HCT116 (cell line): ENCODE data around the gene PI4K2A. TPM values are rescaled to one million over a fixed set of nuclear protein-coding genes. Genes with fewer than 3 reads are reported as not detected.

Experiments
- ATAC-seq: fragments of 200-7000 bp; cut with Tn5 transposase; 2 replicates; pipeline ENCODE4 v1.9.1; 2020; ENCODE audit warnings: mild to moderate bottlenecking, moderate library complexity
- BruUV-seq: library from RNA; stranded (reverse); fragments of 400-500 nt; replicated peaks from 2 replicates; lab custom pipeline; 2021; lab: Mats Ljungman, UMichigan
- CTCF ChIA-PET: fragments of 300-600 bp; sonication (Branson Sonifier 250); formaldehyde crosslinking; loops from one replicate; lab custom pipeline; 2021; ENCODE audit warnings: antibody characterized with exemption; lab: Charles Lee
- POLR2A ChIA-PET: fragments of 300-600, 350-600 bp; sonication (Branson Sonifier 250); formaldehyde crosslinking; loops from one replicate; lab custom pipeline; 2021; ENCODE audit warnings: antibody characterized with exemption; lab: Charles Lee
- RAD21 ChIA-PET, 2 experiments: fragments of 300-600 bp; sonication (Branson Sonifier 250); formaldehyde crosslinking; loops; one replicate each; lab custom pipeline; 2023; ENCODE audit warnings: low total read pairs in 2 of 2; ENCODE audit not compliant: uncharacterized antibody in 2 of 2, unreplicated experiment in 2 of 2, low non-redundant PET in 1 of 2; lab: Charles Lee
- DNase-seq: peaks from one replicate; pipeline ENCODE4 v3.0.0-alpha.2; 2010; ENCODE audit warnings: low read depth, low spot score
- H2AFZ ChIP-seq: fragments of 200-600 bp; shearing (Covaris generic), sonication (generic); 2 replicates; pipeline ENCODE4 v1.6.1; 2017; ENCODE audit warnings: low read depth, mixed run types, mixed read lengths, antibody characterized with exemption, low read length; ENCODE audit not compliant: poor library complexity, severe bottlenecking
- H3K27ac ChIP-seq: 2 replicates; pipeline ENCODE4 v1.5.1; 2012; ENCODE audit warnings: low read depth, low read length
- H3K27me3 ChIP-seq: fragments of 200-600 bp; sonication (generic); 2 replicates; pipeline ENCODE4 v1.6.1; 2016; ENCODE audit warnings: mixed run types, low read length, mixed read lengths; ENCODE audit not compliant: insufficient read depth
- H3K36me3 ChIP-seq, 2 experiments: fragments of 200-500 bp in 1 of 2; fragments of 200-600 bp in 1 of 2; sonication (Bioruptor generic) in 1 of 2; sonication (generic) in 1 of 2; 2 replicates each; pipeline versions ENCODE4 v1.5.1 to v1.6.1; 2014 to 2016; ENCODE audit warnings: low read length in 2 of 2, inconsistent platforms in 1 of 2, mixed read lengths in 1 of 2, mixed run types in 1 of 2; ENCODE audit not compliant: insufficient read depth in 2 of 2, control insufficient read depth in 1 of 2
- H3K4me1 ChIP-seq, 2 experiments: fragments of 200-600 bp in 1 of 2; sonication (generic) in 1 of 2; 2 replicates each; pipeline versions ENCODE4 v1.5.1 to v1.6.1; 2012 to 2017; ENCODE audit warnings: low read length in 2 of 2, inconsistent platforms in 1 of 2, mild to moderate bottlenecking in 1 of 2, mixed read lengths in 1 of 2, mixed run types in 1 of 2, moderate library complexity in 1 of 2; ENCODE audit not compliant: insufficient read depth in 2 of 2, control insufficient read depth in 1 of 2
- H3K4me2 ChIP-seq: fragments of 200-600 bp; sonication (generic); 2 replicates; pipeline ENCODE4 v1.6.1; 2017; ENCODE audit warnings: mixed run types, low read length, mixed read lengths
- H3K4me3 ChIP-seq, 2 experiments: fragments of 200-600 bp in 1 of 2; sonication (generic) in 1 of 2; replicated peaks in 1 of 2; 2 replicates each; pipeline ENCODE4 v1.5.1; 2011 to 2016; ENCODE audit warnings: low read length in 2 of 2, control low read depth in 1 of 2, low read depth in 1 of 2, mild to moderate bottlenecking in 1 of 2, mixed read lengths in 1 of 2, mixed run types in 1 of 2
- H3K79me2 ChIP-seq: fragments of 200-600 bp; sonication (generic); 2 replicates; pipeline ENCODE4 v1.6.1; 2017; ENCODE audit warnings: mild to moderate bottlenecking, mixed run types, low read length, moderate library complexity, mixed read lengths; ENCODE audit not compliant: insufficient read depth
- H3K9ac ChIP-seq: fragments of 200-600 bp; sonication (generic); 2 replicates; pipeline ENCODE4 v1.6.1; 2016; ENCODE audit warnings: low read length, mixed read lengths
- H3K9me2 ChIP-seq: fragments of 200-600 bp; sonication (generic), shearing (Covaris generic); 2 replicates; pipeline ENCODE4 v1.6.1; 2017; ENCODE audit warnings: mixed run types, mild to moderate bottlenecking, moderate library complexity; ENCODE audit not compliant: insufficient read depth
- H3K9me3 ChIP-seq, 2 experiments: fragments of 200-500 bp in 1 of 2; fragments of 200-600 bp in 1 of 2; sonication (Bioruptor generic) in 1 of 2; sonication (generic) in 1 of 2; 2 replicates each; pipeline ENCODE4 v1.6.1; 2014 to 2017; ENCODE audit warnings: low read length in 2 of 2, mixed read lengths in 2 of 2, inconsistent platforms in 1 of 2, low read depth in 1 of 2, mild to moderate bottlenecking in 1 of 2, mixed run types in 1 of 2, moderate library complexity in 1 of 2; ENCODE audit not compliant: control insufficient read depth in 1 of 2, insufficient read depth in 1 of 2
- H4K20me1 ChIP-seq: fragments of 200-600 bp; sonication (generic), shearing (Covaris generic); 2 replicates; pipeline ENCODE4 v1.6.1; 2017; ENCODE audit warnings: mixed run types, mild to moderate bottlenecking, moderate library complexity; ENCODE audit not compliant: insufficient read depth
- CBX3 ChIP-seq: IDR thresholded peaks from 2 replicates; pipeline ENCODE4 v1.6.1; 2012; ENCODE audit warnings: low read depth
- CEBPB ChIP-seq: IDR thresholded peaks from 2 replicates; pipeline ENCODE4 v1.6.1; 2012; ENCODE audit warnings: low read depth
- EGR1 ChIP-seq: IDR thresholded peaks from 2 replicates; pipeline ENCODE4 v1.6.1; 2012; ENCODE audit warnings: low read depth
- EZH2 ChIP-seq: fragments of 200-600 bp; sonication (generic); IDR thresholded peaks from 2 replicates; pipeline ENCODE4 v1.6.1; 2017; ENCODE audit warnings: antibody characterized with exemption, mixed run types
- EZH2phosphoT487 ChIP-seq: fragments of 200-600 bp; IDR thresholded peaks from 2 replicates; pipeline ENCODE4 v1.6.1; 2018; ENCODE audit warnings: antibody characterized with exemption, borderline replicate concordance
- FOSL1 ChIP-seq: IDR thresholded peaks from 2 replicates; pipeline ENCODE4 v1.6.1; 2012; ENCODE audit warnings: low read depth
- JUND ChIP-seq: IDR thresholded peaks from 2 replicates; pipeline ENCODE4 v1.6.1; 2012
- POLR2A ChIP-seq: IDR thresholded peaks from 2 replicates; pipeline ENCODE4 v1.7.0; 2011; ENCODE audit warnings: borderline replicate concordance; ENCODE audit not compliant: insufficient read depth, insufficient read length; ENCODE audit errors: extremely low read depth
- RAD21 ChIP-seq: IDR thresholded peaks from 2 replicates; pipeline ENCODE4 v1.6.1; 2012; ENCODE audit warnings: low read depth, mild to moderate bottlenecking
- SIN3A ChIP-seq: IDR thresholded peaks from 2 replicates; pipeline ENCODE4 v1.6.1; 2012; ENCODE audit warnings: low read depth
- SP1 ChIP-seq: IDR thresholded peaks from 2 replicates; pipeline ENCODE4 v1.6.1; 2012; ENCODE audit warnings: low read depth
- SRF ChIP-seq: IDR thresholded peaks from 2 replicates; pipeline ENCODE4 v1.6.1; 2012; ENCODE audit warnings: low read depth
- ZFX ChIP-seq: fragments of 450-650 bp; IDR thresholded peaks from 2 replicates; pipeline ENCODE4 v1.6.1; 2017
- ZNF274 ChIP-seq: fragments of 200-500 bp; sonication (Bioruptor generic); IDR thresholded peaks from 2 replicates; pipeline ENCODE4 v1.6.1; 2014; ENCODE audit warnings: mild to moderate bottlenecking, low read depth, low read length, inconsistent platforms
- intact Hi-C: fragments of 100-400 bp; cut with micrococcal nuclease; formaldehyde crosslinking; loops from 2 replicates; pipeline ENCODE4 v1.10.0; 2022
- total RNA-seq: library from RNA; stranded (reverse); gene quantifications from one replicate; pipeline ENCODE4 v1.2.1, GENCODE V29; 2021; ENCODE audit not compliant: unreplicated experiment
- TF ChIP-seq, protein P1 (sequence below): IDR thresholded peaks from 2 replicates; pipeline ENCODE4 v1.6.1; 2011; ENCODE audit warnings: mild to moderate bottlenecking, low read length, moderate library complexity; ENCODE audit not compliant: insufficient replicate concordance; ENCODE audit errors: extremely low read depth
- TF ChIP-seq, protein P2 (sequence below): IDR thresholded peaks from 2 replicates; pipeline ENCODE4 v1.6.1; 2012
- TF ChIP-seq, protein P3 (sequence below), 3 experiments: fragments of 200-600 bp in 1 of 3; sonication (generic) in 1 of 3; IDR thresholded peaks in 2 of 3; conservative IDR thresholded peaks in 1 of 3; 2 replicates each; pipeline ENCODE4 v1.5.1; 2012 to 2017; ENCODE audit warnings: low read depth in 2 of 3, low read length in 2 of 3, antibody characterized with exemption in 1 of 3, borderline replicate concordance in 1 of 3, control low read depth in 1 of 3, mild to moderate bottlenecking in 1 of 3, mixed read lengths in 1 of 3, mixed run types in 1 of 3, moderate library complexity in 1 of 3; ENCODE audit not compliant: insufficient read depth in 1 of 3

Gene PI4K2A
- total RNA-seq, 1 experiment from 2014 or later: 20.0 TPM

DNA sequence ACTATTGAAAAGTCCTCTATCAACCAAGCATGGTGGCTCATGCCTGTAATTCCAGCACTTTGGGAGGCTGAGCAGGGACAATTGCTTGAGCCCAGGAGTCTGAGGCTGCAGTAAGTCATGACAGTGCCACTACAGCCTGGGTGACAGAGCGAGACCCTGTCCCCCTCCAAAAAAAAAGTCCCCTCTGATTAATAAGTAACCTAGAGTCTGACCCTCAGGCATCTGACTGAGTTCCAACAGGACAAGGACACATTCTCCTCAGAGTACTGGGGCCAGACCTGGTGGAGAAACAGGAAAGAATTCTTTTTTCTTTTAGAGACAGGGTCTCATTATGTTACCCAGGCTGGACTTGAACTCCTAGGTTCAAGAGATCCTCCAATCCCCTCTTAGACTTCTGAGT is 17.2 kb upstream of the PI4K2A start (continued):
- TF ChIP-seq, protein P1, sequence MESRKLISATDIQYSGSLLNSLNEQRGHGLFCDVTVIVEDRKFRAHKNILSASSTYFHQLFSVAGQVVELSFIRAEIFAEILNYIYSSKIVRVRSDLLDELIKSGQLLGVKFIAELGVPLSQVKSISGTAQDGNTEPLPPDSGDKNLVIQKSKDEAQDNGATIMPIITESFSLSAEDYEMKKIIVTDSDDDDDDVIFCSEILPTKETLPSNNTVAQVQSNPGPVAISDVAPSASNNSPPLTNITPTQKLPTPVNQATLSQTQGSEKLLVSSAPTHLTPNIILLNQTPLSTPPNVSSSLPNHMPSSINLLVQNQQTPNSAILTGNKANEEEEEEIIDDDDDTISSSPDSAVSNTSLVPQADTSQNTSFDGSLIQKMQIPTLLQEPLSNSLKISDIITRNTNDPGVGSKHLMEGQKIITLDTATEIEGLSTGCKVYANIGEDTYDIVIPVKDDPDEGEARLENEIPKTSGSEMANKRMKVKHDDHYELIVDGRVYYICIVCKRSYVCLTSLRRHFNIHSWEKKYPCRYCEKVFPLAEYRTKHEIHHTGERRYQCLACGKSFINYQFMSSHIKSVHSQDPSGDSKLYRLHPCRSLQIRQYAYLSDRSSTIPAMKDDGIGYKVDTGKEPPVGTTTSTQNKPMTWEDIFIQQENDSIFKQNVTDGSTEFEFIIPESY: no peak
- TF ChIP-seq RAD21: no peak
- TF ChIP-seq, all 23 proteins: peak for 0

DNA sequence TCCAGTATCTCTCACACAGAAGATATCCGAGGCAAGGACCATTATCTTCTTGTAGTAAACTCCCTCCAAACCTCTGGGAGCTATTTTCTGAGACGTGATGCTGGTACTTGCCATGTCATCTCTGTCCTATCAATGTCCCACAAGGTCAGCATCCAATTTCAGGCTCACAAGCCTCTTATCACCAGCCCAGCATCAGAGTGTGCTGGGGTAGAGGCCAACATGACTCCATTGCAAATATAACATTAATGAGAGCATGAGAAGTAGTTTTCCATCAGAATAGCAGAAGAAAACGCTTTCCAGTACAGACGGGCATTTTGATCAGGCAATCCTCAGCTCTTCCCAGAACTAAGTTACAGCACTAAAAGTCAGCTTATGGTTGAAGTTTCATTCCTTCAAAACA is 12.7 kb upstream of the PI4K2A start:
- no peaks in the 10 kb centered on the region for H3K27me3 ChIP-seq
- no peak for ATAC-seq
- H3K4me1 ChIP-seq: peaks cover 0 to 18% of the 10 kb centered on the region in 2 experiments; a peak in 3 of 4 replicates
- TF ChIP-seq POLR2A: no peak
- TF ChIP-seq FOSL1: no peak
- TF ChIP-seq JUND: no peak
- TF ChIP-seq EZH2: no peak
- no peak for TF ChIP-seq CBX3
- no peak for TF ChIP-seq ZNF274
- no peak for TF ChIP-seq SRF
- TF ChIP-seq CEBPB: no peak
- TF ChIP-seq, protein P2, sequence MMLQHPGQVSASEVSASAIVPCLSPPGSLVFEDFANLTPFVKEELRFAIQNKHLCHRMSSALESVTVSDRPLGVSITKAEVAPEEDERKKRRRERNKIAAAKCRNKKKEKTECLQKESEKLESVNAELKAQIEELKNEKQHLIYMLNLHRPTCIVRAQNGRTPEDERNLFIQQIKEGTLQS: no peak
- no peak for TF ChIP-seq EZH2phosphoT487
- TF ChIP-seq SP1: no peak
- no peak for TF ChIP-seq ZFX
- TF ChIP-seq, protein P1: no peak
- TF ChIP-seq EGR1: no peak
- TF ChIP-seq, protein P3, sequence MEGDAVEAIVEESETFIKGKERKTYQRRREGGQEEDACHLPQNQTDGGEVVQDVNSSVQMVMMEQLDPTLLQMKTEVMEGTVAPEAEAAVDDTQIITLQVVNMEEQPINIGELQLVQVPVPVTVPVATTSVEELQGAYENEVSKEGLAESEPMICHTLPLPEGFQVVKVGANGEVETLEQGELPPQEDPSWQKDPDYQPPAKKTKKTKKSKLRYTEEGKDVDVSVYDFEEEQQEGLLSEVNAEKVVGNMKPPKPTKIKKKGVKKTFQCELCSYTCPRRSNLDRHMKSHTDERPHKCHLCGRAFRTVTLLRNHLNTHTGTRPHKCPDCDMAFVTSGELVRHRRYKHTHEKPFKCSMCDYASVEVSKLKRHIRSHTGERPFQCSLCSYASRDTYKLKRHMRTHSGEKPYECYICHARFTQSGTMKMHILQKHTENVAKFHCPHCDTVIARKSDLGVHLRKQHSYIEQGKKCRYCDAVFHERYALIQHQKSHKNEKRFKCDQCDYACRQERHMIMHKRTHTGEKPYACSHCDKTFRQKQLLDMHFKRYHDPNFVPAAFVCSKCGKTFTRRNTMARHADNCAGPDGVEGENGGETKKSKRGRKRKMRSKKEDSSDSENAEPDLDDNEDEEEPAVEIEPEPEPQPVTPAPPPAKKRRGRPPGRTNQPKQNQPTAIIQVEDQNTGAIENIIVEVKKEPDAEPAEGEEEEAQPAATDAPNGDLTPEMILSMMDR (IDR thresholded peaks at IDR 0.05 in 2 of 3, conservative IDR thresholded peaks at IDR 0.05 in 1 of 3; ENCODE audit: borderline replicate concordance in 1 of 3, insufficient read depth in 1 of 3, low read depth in 2 of 3, low read length in 2 of 3): no peak
- no peak for TF ChIP-seq SIN3A
- POLR2A ChIA-PET: no interaction called here
- H3K9me2 ChIP-seq: no peaks in the 10 kb centered on the region
- no peaks in the 10 kb centered on the region for H3K9me3 ChIP-seq
- H4K20me1 ChIP-seq: no peaks in the 10 kb centered on the region
- BruUV-seq: no TSS peak
- H2AFZ ChIP-seq: no peak overlapping the region
- H3K27ac ChIP-seq: no peak overlapping the region
- no peak overlapping the region for H3K4me2 ChIP-seq
- CTCF ChIA-PET: no interaction called here
- H3K79me2 ChIP-seq: peaks cover 5% of the 10 kb centered on the region; the same call in 1 of the 2 replicates
- RAD21 ChIA-PET: no interaction called here
- intact Hi-C loops: no loop called here
- no peak for DNase-seq
- H3K4me3 ChIP-seq: no peak overlapping the region
- no peaks in the 10 kb centered on the region for H3K36me3 ChIP-seq
- H3K9ac ChIP-seq: no peak overlapping the region
